Kidney (tissue), 11 donors: ENCODE results near the gene PDZK1. TPM values are rescaled to one million over a fixed set of nuclear protein-coding genes. Genes with fewer than 3 reads are reported as not detected.
"Not testable (repeated sequence)": the region's sequence is repeated elsewhere in the genome, so short reads cannot be mapped to it uniquely, and the experiment has no call there.

Experiments used
- DNase-seq, 5 donors: peaks; one replicate each; pipeline ENCODE4 v3.0.0-alpha.2; 2013 to 2020
- FAIRE-seq: peaks from 2 replicates; lab custom pipeline; 2012; peaks lifted over from hg19 to GRCh38; lab: Jason Lieb, UNC
- H3K27ac ChIP-seq, 2 donors: one replicate each; pipeline ENCODE4 v1.7.0; 2013; ENCODE audit warnings: low read depth in 2 of 2, low read length in 2 of 2, inconsistent platforms in 1 of 2
- H3K27me3 ChIP-seq: one replicate; pipeline ENCODE4 v1.7.1; 2013; ENCODE audit warnings: low read length, inconsistent platforms; ENCODE audit not compliant: control insufficient read depth, insufficient read depth
- H3K36me3 ChIP-seq, 3 donors: one replicate each; pipeline versions ENCODE4 v1.7.0 to v1.7.1; 2013; ENCODE audit warnings: low read length in 3 of 3, control low read depth in 1 of 3, inconsistent platforms in 1 of 3; ENCODE audit not compliant: insufficient read depth in 3 of 3, control insufficient read depth in 2 of 3
- H3K4me1 ChIP-seq, 3 donors: one replicate each; pipeline versions ENCODE4 v1.7.0 to v1.7.1; 2013; ENCODE audit warnings: low read length in 3 of 3, inconsistent platforms in 1 of 3, low read depth in 1 of 3; ENCODE audit not compliant: control insufficient read depth in 2 of 3, insufficient read depth in 2 of 3
- H3K4me3 ChIP-seq, 3 donors: one replicate each; pipeline versions ENCODE4 v1.7.0 to v1.8.1; 2013; ENCODE audit warnings: low read length in 3 of 3, control low read depth in 1 of 3, inconsistent platforms in 1 of 3
- H3K9ac ChIP-seq, 3 donors: one replicate each; pipeline versions ENCODE4 v1.7.0 to v1.7.1; 2013; ENCODE audit warnings: low read length in 3 of 3, control low read depth in 1 of 3, inconsistent platforms in 1 of 3
- H3K9me3 ChIP-seq, 3 donors: one replicate each; pipeline versions ENCODE4 v1.7.0 to v1.7.1; 2013; ENCODE audit warnings: low read length in 3 of 3, control low read depth in 1 of 3, inconsistent platforms in 1 of 3; ENCODE audit not compliant: control insufficient read depth in 2 of 3, insufficient read depth in 1 of 3
- intact Hi-C: fragments of 100-400 bp; cut with DNase I; formaldehyde crosslinking; loops from one replicate; pipeline ENCODE4 v1.11.1; 2022
- polyA plus RNA-seq: library from polyadenylated mRNA; stranded (reverse); fragments of 350-450 nt; fragmentation: Illumina TruSeq; extraction: RNeasy Lipid Tissue Mini Kit (QIAGEN cat#74804); gene quantifications from one replicate; pipeline ENCODE4 v1.2.3, GENCODE V29; 2014; ENCODE audit warnings: low read depth, low replicate concordance; ENCODE audit not compliant: insufficient read depth
- total RNA-seq: library from RNA; stranded (reverse); fragmentation: NEBNext Ultra II Directional; extraction: Animal tissue kit (Norgen Biotek cat#: 25700); gene quantifications from one replicate; pipeline ENCODE4 v1.2.1, GENCODE V29; 2021
- donor health status: control.
- donor health status: control.
- donor health status: DM: yes; HTN: yes; CAD: no.
- donor health status: Normal renal cell carcinoma (clear cell type).

The PDZK1 gene
- total and polyA plus RNA-seq, 2 donors from 2014 or later, result 152 to 659 TPM

- H3K9ac ChIP-seq, DNase-seq, H3K27ac ChIP-seq, intact Hi-C loops, H3K9me3 ChIP-seq, H3K4me1 ChIP-seq, H3K36me3 ChIP-seq, FAIRE-seq, H3K27me3 ChIP-seq, H3K4me3 ChIP-seq: not testable (repeated sequence)
These were observed 44.7 kb downstream of the PDZK1 start for GRCh38 chr1:145662502-145662901.

GRCh38 chr1:145656245-145656943 is 50.8 kb downstream of the PDZK1 start:
- H3K4me3 ChIP-seq, H3K36me3 ChIP-seq, H3K4me1 ChIP-seq, intact Hi-C loops, H3K27ac ChIP-seq, H3K27me3 ChIP-seq, H3K9ac ChIP-seq, H3K9me3 ChIP-seq, FAIRE-seq: not testable (repeated sequence)
- DNase-seq, result peak in 2 of 5 donors; percentile 13 to 15

- H3K9me3 ChIP-seq, intact Hi-C loops, H3K27ac ChIP-seq, H3K36me3 ChIP-seq, H3K27me3 ChIP-seq, H3K9ac ChIP-seq, FAIRE-seq, H3K4me1 ChIP-seq, H3K4me3 ChIP-seq, DNase-seq: not testable (repeated sequence)
These were observed 63.2 kb downstream of the PDZK1 start for GRCh38 chr1:145643990-145644389.

- H3K27me3 ChIP-seq, FAIRE-seq, H3K9me3 ChIP-seq, H3K36me3 ChIP-seq, intact Hi-C loops, H3K4me3 ChIP-seq, H3K9ac ChIP-seq, H3K4me1 ChIP-seq, DNase-seq, H3K27ac ChIP-seq: not testable (repeated sequence)
These were observed 65.3 kb downstream of the PDZK1 start for GRCh38 chr1:145641886-145642285.

- H3K27ac ChIP-seq, H3K4me1 ChIP-seq, H3K9me3 ChIP-seq, intact Hi-C loops, H3K36me3 ChIP-seq, DNase-seq, H3K4me3 ChIP-seq, H3K27me3 ChIP-seq, H3K9ac ChIP-seq, FAIRE-seq: not testable (repeated sequence)
These were observed 70.9 kb downstream of the PDZK1 start for GRCh38 chr1:145636237-145636636.

- H3K4me3 ChIP-seq, H3K4me1 ChIP-seq, H3K27ac ChIP-seq, H3K36me3 ChIP-seq, H3K9me3 ChIP-seq, H3K9ac ChIP-seq, H3K27me3 ChIP-seq, DNase-seq, intact Hi-C loops: not testable (repeated sequence)
- peak; percentile 15 for FAIRE-seq
These were observed 85.0 kb downstream of the PDZK1 start for GRCh38 chr1:145622177-145622576.

Other genes starting within 250 kb of the PDZK1 start
- 18.2 TPM for gene GPR89A, start 99.4 kb downstream of the PDZK1 start, total RNA-seq
- gene GPR89A, start 99.4 kb downstream of the PDZK1 start, polyA plus RNA-seq, result 21.0 TPM
- 0.60 TPM for gene CD160, start 12.1 kb upstream of the PDZK1 start, total RNA-seq
- not detected for gene CD160, start 12.1 kb upstream of the PDZK1 start, polyA plus RNA-seq
- 18.0 TPM for gene RNF115, start 116.7 kb upstream of the PDZK1 start, total RNA-seq
- gene RNF115, start 116.7 kb upstream of the PDZK1 start, polyA plus RNA-seq, result 12.3 TPM
- 30.0 TPM for gene POLR3C, start 116.8 kb upstream of the PDZK1 start, total RNA-seq
- gene POLR3C, start 116.8 kb upstream of the PDZK1 start, polyA plus RNA-seq, result 16.1 TPM
- 3.8 TPM for gene NUDT17, start 138.3 kb upstream of the PDZK1 start, total RNA-seq
- 5.5 TPM for gene NUDT17, start 138.3 kb upstream of the PDZK1 start, polyA plus RNA-seq
- 36.9 TPM for gene PIAS3, start 151.7 kb upstream of the PDZK1 start, total RNA-seq
- 12.5 TPM for gene PIAS3, start 151.7 kb upstream of the PDZK1 start, polyA plus RNA-seq
- 1.2 TPM for gene ANKRD35, start 178.5 kb upstream of the PDZK1 start, total RNA-seq
- gene ANKRD35, start 178.5 kb upstream of the PDZK1 start, polyA plus RNA-seq, result 0.71 TPM
- 11.0 TPM for gene ITGA10, start 202.7 kb upstream of the PDZK1 start, total RNA-seq
- gene ITGA10, start 202.7 kb upstream of the PDZK1 start, polyA plus RNA-seq, result 0.54 TPM
- 35.7 TPM for gene PEX11B, start 211.3 kb upstream of the PDZK1 start, total RNA-seq
- gene PEX11B, start 211.3 kb upstream of the PDZK1 start, polyA plus RNA-seq, result 50.5 TPM
- 131 TPM for gene RBM8A, start 220.1 kb upstream of the PDZK1 start, total RNA-seq
- gene RBM8A, start 220.1 kb upstream of the PDZK1 start, polyA plus RNA-seq, result 105 TPM